ENCODE measurements around the gene SLX9. TPM values are rescaled to one million over a fixed set of nuclear protein-coding genes. Genes with fewer than 3 reads are reported as not detected.

The SLX9 gene
- total RNA-seq, 1 experiment from 2014 or later, result 31.6 TPM

DNA sequence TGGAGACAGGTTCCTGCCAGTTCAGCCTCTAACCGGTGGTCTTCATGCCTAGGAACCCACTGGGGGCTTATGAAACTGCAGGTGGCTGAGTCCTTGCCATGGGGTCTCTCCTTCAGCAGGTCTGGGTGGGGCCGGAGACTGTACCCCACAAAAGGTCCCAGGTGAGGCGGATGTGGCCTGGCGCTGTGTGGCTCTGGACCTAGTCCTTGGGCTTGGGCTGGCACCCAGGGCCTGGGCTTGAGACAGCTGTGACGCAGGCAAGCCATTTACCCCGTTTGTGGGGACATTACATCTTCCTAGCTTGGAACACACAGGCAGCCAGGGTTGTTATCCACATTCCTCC lies 5.9 kb upstream of the SLX9 start:
- Histone ChIP-seq H3K9me3 (replicated peaks) (no peaks in the 10 kb centered on the region), H3K36me3 (peaks cover 12% of the 10 kb centered on the region), H3K27me3 (replicated peaks) (no peaks in the 10 kb centered on the region), H3K4me1 (replicated peaks) (peaks cover 44% of the 10 kb centered on the region), H3K4me3 (no peak overlapping the region), H3K27ac (no peak overlapping the region)
- DNase-seq (ENCODE audit: low read depth in 1 of 2, low spot score in 2 of 2), result no peak

GRCh38 chr21:44934276-44934675 lies 5.6 kb upstream of the SLX9 start:
- H3K9me3 ChIP-seq (replicated peaks), result no peaks in the 10 kb centered on the region
- no peaks in the 10 kb centered on the region for H3K27me3 ChIP-seq (replicated peaks)
- no peak for DNase-seq (ENCODE audit: low read depth in 1 of 2, low spot score in 2 of 2)

GRCh38 chr21:44934797-44935532 lies 4.9 kb upstream of the SLX9 start:
- no peak for DNase-seq (ENCODE audit: low read depth in 1 of 2, low spot score in 2 of 2)
- no peaks in the 10 kb centered on the region for H3K9me3 ChIP-seq (replicated peaks)
- H3K27ac ChIP-seq, result no peak overlapping the region
- no peaks in the 10 kb centered on the region for H3K27me3 ChIP-seq (replicated peaks)
- no peak overlapping the region for H3K4me3 ChIP-seq
- peaks cover 39% of the 10 kb centered on the region for H3K4me1 ChIP-seq (replicated peaks)
- H3K36me3 ChIP-seq, result peaks cover 22% of the 10 kb centered on the region

More at GRCh38 chr21:44934276-44934675, 5.6 kb upstream of the SLX9 start:
- Histone ChIP-seq H3K4me3 (no peak overlapping the region), H3K27ac (no peak overlapping the region), H3K36me3 (peaks cover 15% of the 10 kb centered on the region), H3K4me1 (replicated peaks) (peaks cover 44% of the 10 kb centered on the region)

DNA sequence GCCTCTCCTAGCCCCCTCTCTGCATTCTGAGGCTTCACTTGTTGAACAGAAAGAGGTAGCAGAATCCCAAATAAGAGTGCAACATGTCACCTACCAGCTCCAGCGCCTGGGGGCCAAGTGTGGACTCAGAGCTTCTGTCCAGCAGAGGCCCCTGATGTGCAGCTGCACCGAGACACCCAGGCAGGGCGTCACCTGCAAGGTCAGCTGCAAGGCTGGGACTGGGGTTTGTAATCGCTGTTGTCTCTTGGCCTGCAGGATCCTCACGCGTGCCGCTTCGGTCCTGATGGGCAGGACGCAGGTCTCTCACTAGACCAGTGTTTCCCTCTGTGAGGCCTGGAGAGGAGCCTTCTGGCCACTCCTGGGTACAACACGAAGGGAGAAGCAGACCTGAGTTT lies 4.3 kb upstream of the SLX9 start:
- H3K4me1 ChIP-seq (replicated peaks), result peaks cover 33% of the 10 kb centered on the region
- H3K4me3 ChIP-seq, result no peak overlapping the region
- no peak overlapping the region for H3K27ac ChIP-seq
- H3K36me3 ChIP-seq, result peaks cover 26% of the 10 kb centered on the region
- H3K27me3 ChIP-seq (replicated peaks), result no peaks in the 10 kb centered on the region
- no peak for DNase-seq (ENCODE audit: low read depth in 1 of 2, low spot score in 2 of 2)
- H3K9me3 ChIP-seq (replicated peaks), result no peaks in the 10 kb centered on the region

GRCh38 chr21:44938772-44939531 lies 877 bp upstream of the SLX9 start:
- Histone ChIP-seq H3K27me3 (replicated peaks) (no peaks in the 10 kb centered on the region), H3K36me3 (peaks cover 45% of the 10 kb centered on the region), H3K4me1 (replicated peaks) (peaks cover 20% of the 10 kb centered on the region), H3K4me3 (peak overlapping the region; percentile 66), H3K9me3 (replicated peaks) (no peaks in the 10 kb centered on the region), H3K27ac (peak overlapping the region; percentile 9; the same call in 1 of the 2 replicates)
- DNase-seq (ENCODE audit: low read depth in 1 of 2, low spot score in 2 of 2), result no peak

- Histone ChIP-seq H3K4me1 (replicated peaks) (peaks cover 20% of the 10 kb centered on the region), H3K4me3 (peak overlapping the region; percentile 66), H3K9me3 (replicated peaks) (no peaks in the 10 kb centered on the region), H3K27me3 (replicated peaks) (no peaks in the 10 kb centered on the region), H3K27ac (no peak overlapping the region), H3K36me3 (peaks cover 55% of the 10 kb centered on the region)
- DNase-seq (ENCODE audit: low read depth in 1 of 2, low spot score in 2 of 2), result peak in 1 of 2 experiments; percentile 22
Measured at GRCh38 chr21:44940116-44940631, 345 bp downstream of the SLX9 start.

- no peaks in the 10 kb centered on the region for H3K27me3 ChIP-seq (replicated peaks)
- H3K27ac ChIP-seq, result no peak overlapping the region
- no peaks in the 10 kb centered on the region for H3K9me3 ChIP-seq (replicated peaks)
- H3K36me3 ChIP-seq, result peaks cover 68% of the 10 kb centered on the region
- H3K4me3 ChIP-seq, result no peak overlapping the region
- H3K4me1 ChIP-seq (replicated peaks), result peaks cover 20% of the 10 kb centered on the region
- DNase-seq (ENCODE audit: low read depth in 1 of 2, low spot score in 2 of 2), result no peak
Measured at GRCh38 chr21:44941567-44941966, 1.7 kb downstream of the SLX9 start.

GRCh38 chr21:44942566-44942965 lies 2.7 kb downstream of the SLX9 start:
- Histone ChIP-seq H3K4me1 (replicated peaks) (peaks cover 20% of the 10 kb centered on the region), H3K27ac (no peak overlapping the region), H3K4me3 (no peak overlapping the region), H3K9me3 (replicated peaks) (no peaks in the 10 kb centered on the region), H3K36me3 (peaks cover 78% of the 10 kb centered on the region), H3K27me3 (replicated peaks) (no peaks in the 10 kb centered on the region)
- no peak for DNase-seq (ENCODE audit: low read depth in 1 of 2, low spot score in 2 of 2)

DNA sequence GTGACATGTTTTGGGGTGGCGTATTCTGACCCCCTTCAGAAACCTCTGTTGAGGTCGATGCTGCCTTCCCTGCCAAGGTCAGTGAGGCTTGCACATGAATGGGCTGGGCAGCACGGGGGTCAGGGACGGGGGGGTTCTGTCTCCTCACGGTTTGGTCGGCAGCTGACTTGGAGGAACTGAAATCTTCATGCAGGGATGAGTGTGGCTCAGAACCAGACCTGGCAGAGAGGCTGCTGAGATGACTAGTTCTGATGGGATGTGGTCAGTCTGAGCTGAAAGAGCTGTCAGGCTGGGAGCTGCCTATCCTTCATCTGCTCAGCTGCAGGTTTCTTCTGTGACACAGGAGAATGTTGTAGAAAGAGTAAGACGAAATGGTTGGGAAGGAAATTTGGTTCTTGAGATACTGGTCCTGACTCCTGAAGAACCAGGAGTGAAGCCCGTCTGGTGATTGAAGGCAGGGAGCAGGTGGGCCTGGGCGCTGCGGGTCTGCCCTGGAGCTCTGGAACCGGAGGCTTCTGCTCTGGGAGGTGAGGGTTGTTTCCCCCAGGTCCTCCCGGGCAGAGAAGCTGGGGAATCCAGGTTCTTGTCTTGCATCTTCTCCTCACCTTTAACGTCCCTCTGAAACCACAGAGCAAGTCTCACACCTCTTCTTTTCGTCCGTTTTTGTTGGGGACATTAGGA lies 3.3 kb downstream of the SLX9 start:
- Histone ChIP-seq H3K4me1 (replicated peaks) (peaks cover 20% of the 10 kb centered on the region), H3K9me3 (replicated peaks) (no peaks in the 10 kb centered on the region), H3K4me3 (no peak overlapping the region), H3K27ac (no peak overlapping the region), H3K36me3 (peaks cover 82% of the 10 kb centered on the region), H3K27me3 (replicated peaks) (no peaks in the 10 kb centered on the region)
- no peak for DNase-seq (ENCODE audit: low read depth in 1 of 2, low spot score in 2 of 2)

DNA sequence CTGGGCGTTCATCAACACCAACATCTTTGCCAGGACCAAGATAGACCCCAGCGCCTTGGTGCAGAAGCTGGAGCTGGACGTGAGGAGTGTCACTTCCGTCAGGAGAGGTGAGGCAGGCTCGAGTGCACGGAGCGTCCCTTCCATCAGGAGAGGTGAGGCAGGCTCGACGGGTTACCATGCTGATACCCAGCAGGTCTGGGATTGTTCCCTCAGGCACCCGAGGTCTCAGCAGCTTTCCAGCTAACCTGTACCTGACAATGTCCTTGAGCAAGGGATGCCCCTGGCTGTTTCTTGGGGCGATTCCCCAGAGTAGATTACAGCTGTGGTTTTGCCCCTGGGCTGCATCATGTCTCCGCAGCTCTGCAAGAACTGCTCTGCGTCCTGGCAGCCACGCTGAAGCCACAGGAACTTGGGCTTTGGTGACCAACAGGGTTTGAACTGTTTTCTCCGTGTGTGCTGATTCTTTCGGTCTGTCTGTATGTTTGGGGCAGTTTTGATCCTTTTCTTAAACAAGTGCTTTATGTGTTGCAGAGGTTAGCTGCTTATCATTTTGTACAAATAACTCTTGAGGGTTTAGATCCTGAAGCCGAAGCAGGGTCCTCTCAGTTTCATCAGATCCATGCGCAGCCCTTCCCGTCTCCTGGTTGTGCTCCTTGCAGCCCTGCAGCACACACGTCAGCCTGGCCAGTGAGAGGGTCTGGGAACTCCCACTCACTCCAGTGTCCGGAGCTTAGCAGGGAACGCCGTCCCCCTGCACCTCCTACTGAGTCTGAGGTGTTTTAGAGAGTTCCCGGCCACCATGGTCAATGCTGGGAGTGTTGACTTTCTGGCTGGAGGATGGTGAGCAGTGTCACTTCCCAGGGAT lies 4.1 kb downstream of the SLX9 start:
- Histone ChIP-seq H3K27ac (no peak overlapping the region), H3K4me1 (replicated peaks) (peaks cover 17% of the 10 kb centered on the region), H3K4me3 (no peak overlapping the region), H3K9me3 (replicated peaks) (no peaks in the 10 kb centered on the region), H3K27me3 (replicated peaks) (no peaks in the 10 kb centered on the region), H3K36me3 (peaks cover 82% of the 10 kb centered on the region)
- DNase-seq (ENCODE audit: low read depth in 1 of 2, low spot score in 2 of 2), result no peak

- Histone ChIP-seq H3K27ac (no peak overlapping the region), H3K4me3 (no peak overlapping the region), H3K36me3 (peaks cover 83% of the 10 kb centered on the region), H3K27me3 (replicated peaks) (no peaks in the 10 kb centered on the region), H3K4me1 (replicated peaks) (peaks cover 12% of the 10 kb centered on the region), H3K9me3 (replicated peaks) (no peaks in the 10 kb centered on the region)
- no peak for DNase-seq (ENCODE audit: low read depth in 1 of 2, low spot score in 2 of 2)
Measured at GRCh38 chr21:44944596-44944995, 4.8 kb downstream of the SLX9 start.

GRCh38 chr21:44946254-44947041 lies 6.6 kb downstream of the SLX9 start:
- no peak for DNase-seq (ENCODE audit: low read depth in 1 of 2, low spot score in 2 of 2)
- Histone ChIP-seq H3K36me3 (peaks cover 91% of the 10 kb centered on the region), H3K27me3 (replicated peaks) (no peaks in the 10 kb centered on the region), H3K4me3 (no peak overlapping the region), H3K9me3 (replicated peaks) (no peaks in the 10 kb centered on the region), H3K27ac (no peak overlapping the region), H3K4me1 (replicated peaks) (peaks cover 4% of the 10 kb centered on the region; the same call in 1 of the 2 replicates)

Data from SJSA1 (cell line).